PC-9 (cell line): ENCODE data around the gene KLF15. TPM values are rescaled to one million over a fixed set of nuclear protein-coding genes. Genes with fewer than 3 reads are reported as not detected.

Source experiments
- BruUV-seq: library from RNA; stranded (reverse); fragments of 400-500 nt; replicated peaks from 2 replicates; lab custom pipeline; 2021; lab: Mats Ljungman, UMichigan
- CTCF ChIA-PET: fragments of 300-600 bp; sonication (Branson Sonifier 250); formaldehyde crosslinking; loops from one replicate; lab custom pipeline; 2022; ENCODE audit warnings: antibody characterized with exemption; lab: Charles Lee
- POLR2A ChIA-PET: fragments of 300-600 bp; sonication (Branson Sonifier 250); formaldehyde crosslinking; loops from one replicate; lab custom pipeline; 2022; ENCODE audit warnings: antibody characterized with exemption; ENCODE audit not compliant: unreplicated experiment; lab: Charles Lee
- DNase-seq, 2 experiments: peaks; one replicate each; pipeline versions ENCODE4 v3.0.0 to v3.0.0-alpha.2; 2015 to 2022; ENCODE audit warnings: mixed read lengths in 1 of 2
- H2AFZ ChIP-seq: fragments of 200-600 bp; sonication (generic); 2 replicates; pipeline ENCODE4 v1.8.1; 2017; ENCODE audit warnings: antibody characterized with exemption
- H3F3A ChIP-seq: fragments of 200-600 bp; sonication (generic); 2 replicates; pipeline ENCODE4 v1.8.1; 2017; ENCODE audit warnings: antibody characterized with exemption, mild to moderate bottlenecking, low read depth; ENCODE audit not compliant: insufficient read depth
- H3K27ac ChIP-seq: fragments of 200-600 bp; sonication (generic); 2 replicates; pipeline ENCODE4 v1.6.1; 2016; ENCODE audit warnings: mixed run types
- H3K27me3 ChIP-seq: fragments of 200-600 bp; sonication (generic); 2 replicates; pipeline ENCODE4 v1.6.1; 2016; ENCODE audit warnings: low read depth, mixed run types; ENCODE audit not compliant: insufficient read depth
- H3K36me3 ChIP-seq: fragments of 200-600 bp; sonication (generic); 2 replicates; pipeline ENCODE4 v1.6.1; 2016; ENCODE audit warnings: low read depth, mixed run types
- H3K4me1 ChIP-seq: fragments of 200-600 bp; sonication (generic); replicated peaks from 2 replicates; pipeline ENCODE4 v1.6.1; 2016; ENCODE audit warnings: mixed run types; ENCODE audit not compliant: insufficient read depth
- H3K4me2 ChIP-seq: fragments of 200-600 bp; sonication (generic); 2 replicates; pipeline ENCODE4 v1.6.1; 2017; ENCODE audit warnings: mixed run types
- H3K4me3 ChIP-seq: fragments of 200-600 bp; sonication (generic); 2 replicates; pipeline ENCODE4 v1.6.1; 2016; ENCODE audit warnings: mixed run types
- H3K79me2 ChIP-seq: fragments of 200-600 bp; sonication (generic); 2 replicates; pipeline ENCODE4 v1.6.1; 2017; ENCODE audit warnings: low read depth, mixed run types
- H3K9me2 ChIP-seq: fragments of 200-600 bp; sonication (generic); 2 replicates; pipeline ENCODE4 v1.8.1; 2017; ENCODE audit warnings: mild to moderate bottlenecking; ENCODE audit not compliant: insufficient read depth
- H3K9me3 ChIP-seq: fragments of 200-600 bp; sonication (generic); 2 replicates; pipeline ENCODE4 v1.8.1; 2016; ENCODE audit warnings: low read depth; ENCODE audit not compliant: insufficient read depth
- H4K20me1 ChIP-seq: fragments of 200-600 bp; sonication (generic); 2 replicates; pipeline ENCODE4 v1.8.1; 2017; ENCODE audit not compliant: insufficient read depth
- CTCF ChIP-seq: fragments of 200-600 bp; sonication (generic); conservative IDR thresholded peaks from 2 replicates; pipeline ENCODE4 v1.6.1; 2017; ENCODE audit warnings: mixed run types, antibody characterized with exemption, mild to moderate bottlenecking, moderate library complexity
- EZH2 ChIP-seq: fragments of 200-600 bp; sonication (generic); IDR thresholded peaks from 2 replicates; pipeline ENCODE4 v1.8.0; 2017; ENCODE audit warnings: antibody characterized with exemption, low read depth
- intact Hi-C: fragments of 100-400 bp; cut with micrococcal nuclease; formaldehyde crosslinking; loops from one replicate; pipeline ENCODE4 v1.10.0; 2022; ENCODE audit not compliant: unreplicated experiment
- total RNA-seq: library from RNA; stranded (reverse); gene quantifications from 2 replicates; pipeline ENCODE4 v1.2.3, GENCODE V29; 2021

Gene KLF15
- total RNA-seq, 1 experiment from 2014 or later, result 0.70 TPM

GRCh38 chr3:126305427-126305826, 51.8 kb downstream of the KLF15 start:
- intact Hi-C loops, result no loop called here
- TF ChIP-seq CTCF (no peak), EZH2 (no peak)
- CTCF ChIA-PET, result no interaction called here
- no peak overlapping the region for H2AFZ ChIP-seq
- H3K9me3 ChIP-seq, result 0 out of 2 replicates have a peak, but pooled peaks cover 6% of the 10 kb centered on the region
- no peak overlapping the region for H3K4me3 ChIP-seq
- no peak overlapping the region for H3K27ac ChIP-seq
- POLR2A ChIA-PET, result no interaction called here
- H3K9me2 ChIP-seq, result no peaks in the 10 kb centered on the region
- H3K36me3 ChIP-seq, result no peaks in the 10 kb centered on the region
- no peaks in the 10 kb centered on the region for H3K79me2 ChIP-seq
- H3K4me2 ChIP-seq, result no peak overlapping the region
- BruUV-seq, result no TSS peak
- no peaks in the 10 kb centered on the region for H3K27me3 ChIP-seq
- H3K4me1 ChIP-seq, result no peaks in the 10 kb centered on the region
- H3F3A ChIP-seq, result no peaks in the 10 kb centered on the region
- DNase-seq, result no peak
- no peaks in the 10 kb centered on the region for H4K20me1 ChIP-seq

GRCh38 chr3:126304704-126305103, 52.5 kb downstream of the KLF15 start:
- Histone ChIP-seq H3K27ac (no peak overlapping the region), H3K4me2 (no peak overlapping the region), H3K9me2 (no peaks in the 10 kb centered on the region), H3K4me3 (no peak overlapping the region), H3K4me1 (no peaks in the 10 kb centered on the region), H4K20me1 (no peaks in the 10 kb centered on the region), H3K36me3 (no peaks in the 10 kb centered on the region), H2AFZ (no peak overlapping the region), H3F3A (no peaks in the 10 kb centered on the region), H3K9me3 (0 out of 2 replicates have a peak, but pooled peaks cover 6% of the 10 kb centered on the region), H3K27me3 (no peaks in the 10 kb centered on the region), H3K79me2 (no peaks in the 10 kb centered on the region)
- TF ChIP-seq EZH2, result no peak
- TF ChIP-seq CTCF, result no peak
- ChIA-PET POLR2A (no interaction called here), CTCF (no interaction called here)
- intact Hi-C loops, result no loop called here
- no TSS peak for BruUV-seq
- DNase-seq, result no peak

- DNase-seq, result no peak
- Histone ChIP-seq H3K4me1 (no peaks in the 10 kb centered on the region), H3K36me3 (no peaks in the 10 kb centered on the region), H3K27me3 (no peaks in the 10 kb centered on the region), H3K27ac (no peak overlapping the region), H3K9me2 (no peaks in the 10 kb centered on the region), H2AFZ (no peak overlapping the region), H3F3A (no peaks in the 10 kb centered on the region), H3K4me2 (no peak overlapping the region), H3K9me3 (0 out of 2 replicates have a peak, but pooled peaks cover 6% of the 10 kb centered on the region), H4K20me1 (no peaks in the 10 kb centered on the region), H3K4me3 (no peak overlapping the region), H3K79me2 (no peaks in the 10 kb centered on the region)
- intact Hi-C loops, result no loop called here
- no TSS peak for BruUV-seq
- ChIA-PET POLR2A (no interaction called here), CTCF (no interaction called here)
- TF ChIP-seq CTCF (no peak), EZH2 (no peak)
Observed at GRCh38 chr3:126304291-126304690, 52.9 kb downstream of the KLF15 start.
